ENCODE results near the gene BBS9.

Gene BBS9

GRCh38 chr7:33388332-33388731 lies 259.0 kb downstream of the BBS9 start:
- DNase-seq = no peak

- DNase-seq = no peak
Observed at GRCh38 chr7:33392148-33392547, 262.8 kb downstream of the BBS9 start.

DNA sequence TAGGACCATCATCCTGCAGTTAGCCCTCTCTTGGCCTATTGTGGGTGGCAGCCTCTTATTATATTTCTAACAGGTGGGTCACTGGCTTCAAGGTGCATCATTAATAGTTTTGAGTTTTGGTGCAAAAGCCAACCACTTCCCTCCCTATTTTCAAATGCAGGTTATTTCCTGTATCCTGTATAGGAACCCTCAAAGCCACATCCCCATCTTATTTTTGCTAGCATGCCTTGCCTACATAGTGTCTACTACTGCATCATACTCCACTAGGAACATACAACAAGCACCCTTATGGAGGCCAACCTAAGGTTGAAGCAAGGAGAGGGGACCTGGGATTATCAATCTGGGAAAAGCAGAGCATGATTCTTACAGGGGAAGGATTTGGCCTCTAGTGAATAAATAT lies 264.4 kb downstream of the BBS9 start:
- DNase-seq = no peak

GRCh38 chr7:33395340-33395739 lies 266.0 kb downstream of the BBS9 start:
- no peak for DNase-seq

GRCh38 chr7:33399528-33400213 lies 270.3 kb downstream of the BBS9 start:
- no peak for DNase-seq

- DNase-seq = no peak
Observed at GRCh38 chr7:33400214-33400538, 270.8 kb downstream of the BBS9 start.

GRCh38 chr7:33410266-33410665 lies 280.9 kb downstream of the BBS9 start:
- DNase-seq = no peak

DNA sequence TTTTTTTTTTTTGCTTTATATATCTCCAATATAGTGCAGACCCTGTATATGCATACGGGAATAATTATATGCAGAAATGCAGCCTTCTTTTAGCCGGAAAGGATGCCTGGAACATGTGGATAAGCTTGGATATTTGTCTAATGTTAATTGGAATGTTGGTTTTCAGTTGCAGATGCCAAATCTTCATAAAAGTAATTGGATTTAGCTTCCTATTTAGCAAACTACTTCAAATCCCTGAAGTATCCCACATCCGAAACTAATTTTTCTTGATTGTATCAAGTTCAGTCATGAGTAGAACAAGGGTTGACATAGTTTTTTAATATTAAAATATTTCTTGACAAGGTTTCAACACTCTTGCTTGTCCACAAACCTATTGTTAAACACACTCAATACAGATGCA lies 281.7 kb downstream of the BBS9 start:
- no peak for DNase-seq

- no peak for DNase-seq
Observed at GRCh38 chr7:33412331-33412730, 283.0 kb downstream of the BBS9 start.

- no peak for DNase-seq
Observed at GRCh38 chr7:33418251-33418701, 288.9 kb downstream of the BBS9 start.

GRCh38 chr7:33420311-33420940 lies 291.1 kb downstream of the BBS9 start:
- DNase-seq = no peak

- no peak for DNase-seq
Observed at GRCh38 chr7:33421429-33421828, 292.1 kb downstream of the BBS9 start.

DNA sequence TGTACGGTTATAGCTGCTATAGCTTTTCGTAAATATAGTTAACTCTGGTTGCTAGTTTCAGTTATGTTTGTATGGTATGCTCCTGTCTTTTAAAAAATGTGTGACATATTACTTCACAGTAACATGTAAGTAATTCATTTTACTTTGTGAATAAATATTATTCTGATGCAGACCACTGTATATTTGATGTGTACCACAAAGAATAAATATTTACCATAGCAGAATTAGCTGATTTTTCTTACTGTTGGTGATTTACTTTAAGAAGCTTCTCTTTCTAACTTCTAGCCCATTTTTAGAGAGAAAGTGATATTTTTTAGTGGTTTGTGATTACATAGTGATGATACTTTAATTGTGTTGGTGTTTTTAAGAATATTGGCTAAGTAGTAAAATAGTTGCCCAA lies 292.8 kb downstream of the BBS9 start:
- DNase-seq = no peak

DNA sequence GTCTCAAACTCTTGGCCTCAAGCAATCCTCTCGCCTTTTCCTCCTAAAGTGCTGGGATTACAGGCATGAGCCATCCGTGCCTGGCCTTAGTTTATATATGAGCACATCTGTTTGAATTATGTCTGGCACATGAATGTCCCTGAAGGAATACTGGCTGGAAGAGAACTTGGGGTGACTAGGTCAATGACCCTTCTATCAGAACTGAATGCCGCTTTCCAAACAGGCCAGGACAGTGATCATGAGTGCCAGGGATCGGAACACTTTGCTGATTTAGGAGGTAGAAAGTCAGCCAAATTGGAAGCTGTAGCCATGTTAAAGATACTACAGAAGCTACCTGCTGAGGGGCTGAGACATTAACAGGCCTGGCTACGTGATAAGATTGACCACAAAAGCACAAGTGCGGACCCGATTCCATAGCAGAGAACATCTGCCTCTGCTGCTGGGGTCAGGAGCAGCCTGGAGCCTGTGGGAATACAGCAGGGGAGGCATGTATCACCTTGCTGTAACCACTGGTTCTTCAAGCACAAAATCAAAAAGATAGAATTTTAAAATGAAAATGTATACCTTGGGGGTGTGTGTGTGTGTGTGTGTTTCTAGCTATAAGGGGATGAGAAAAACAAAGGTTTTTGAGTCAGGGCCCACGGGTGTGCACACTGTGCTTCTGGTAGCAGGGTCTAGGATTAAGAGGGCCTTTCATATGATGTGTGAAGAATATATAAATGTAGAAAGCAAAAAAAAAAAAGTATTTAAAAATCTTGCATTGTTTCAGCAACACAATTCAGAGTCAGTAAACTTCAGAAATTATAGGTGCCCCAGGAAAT lies 293.7 kb downstream of the BBS9 start:
- no peak for DNase-seq

DNA sequence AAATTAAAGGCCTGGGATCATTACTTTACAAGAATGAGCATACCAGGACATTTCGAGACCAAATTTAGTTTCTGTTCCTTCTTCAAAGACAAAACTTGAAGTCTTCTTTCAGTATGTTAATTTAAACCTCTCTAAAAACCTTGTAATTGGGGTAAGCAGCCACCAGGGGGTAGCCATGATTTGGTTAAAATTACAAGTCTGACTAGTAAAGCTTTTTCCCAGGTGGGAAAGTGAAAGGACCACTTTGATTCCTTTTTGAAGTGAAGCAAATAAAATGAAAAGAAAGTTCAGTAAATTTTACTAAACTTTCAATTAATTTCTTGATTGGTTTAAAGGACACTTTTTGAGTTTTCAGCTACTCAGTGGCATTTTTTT lies 294.3 kb downstream of the BBS9 start:
- DNase-seq = peak; percentile 6

GRCh38 chr7:33425395-33425794 lies 296.0 kb downstream of the BBS9 start:
- DNase-seq = no peak

GRCh38 chr7:33425929-33426678 lies 296.7 kb downstream of the BBS9 start:
- no peak for DNase-seq

GRCh38 chr7:33428415-33428814 lies 299.1 kb downstream of the BBS9 start:
- DNase-seq = no peak

GRCh38 chr7:33431543-33431942 lies 302.2 kb downstream of the BBS9 start:
- DNase-seq = no peak

GRCh38 chr7:33432821-33433220 lies 303.5 kb downstream of the BBS9 start:
- no peak for DNase-seq

- DNase-seq = no peak
Observed at GRCh38 chr7:33433357-33433756, 304.0 kb downstream of the BBS9 start.

GRCh38 chr7:33444511-33444910 lies 315.1 kb downstream of the BBS9 start:
- DNase-seq = no peak

DNA sequence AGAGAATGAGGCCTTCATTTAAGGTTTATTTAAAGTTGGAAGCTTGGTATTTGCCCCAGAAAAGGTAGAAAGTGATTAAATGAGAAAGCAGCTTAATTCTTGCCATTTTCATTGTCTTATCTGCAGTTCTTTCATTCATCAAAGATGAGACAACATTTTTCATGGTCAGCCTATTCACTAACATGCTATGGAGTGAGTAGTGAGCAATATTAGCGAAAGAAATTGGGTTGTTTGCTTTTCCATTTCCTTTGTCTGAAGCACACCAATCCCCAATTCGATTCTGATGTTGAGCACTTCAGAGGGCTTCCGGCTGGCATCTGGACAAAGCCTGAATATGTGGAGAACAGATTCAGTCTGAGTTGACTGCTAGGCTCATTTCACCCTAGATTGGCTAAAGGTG lies 317.2 kb downstream of the BBS9 start:
- DNase-seq = no peak
